HG02759 (cell line): ENCODE measurements around the gene RASA4B.
"Not testable (repeated sequence)": the region's sequence is repeated elsewhere in the genome, so short reads cannot be mapped to it uniquely, and the experiment has no call there.

Experiments used
- ATAC-seq: cut with Tn5 transposase; IDR thresholded peaks from one replicate; pipeline ENCODE4 v1.9.1; 2021; ENCODE audit warnings: mild to moderate bottlenecking, moderate library complexity; ENCODE audit not compliant: unreplicated experiment

The RASA4B gene

DNA sequence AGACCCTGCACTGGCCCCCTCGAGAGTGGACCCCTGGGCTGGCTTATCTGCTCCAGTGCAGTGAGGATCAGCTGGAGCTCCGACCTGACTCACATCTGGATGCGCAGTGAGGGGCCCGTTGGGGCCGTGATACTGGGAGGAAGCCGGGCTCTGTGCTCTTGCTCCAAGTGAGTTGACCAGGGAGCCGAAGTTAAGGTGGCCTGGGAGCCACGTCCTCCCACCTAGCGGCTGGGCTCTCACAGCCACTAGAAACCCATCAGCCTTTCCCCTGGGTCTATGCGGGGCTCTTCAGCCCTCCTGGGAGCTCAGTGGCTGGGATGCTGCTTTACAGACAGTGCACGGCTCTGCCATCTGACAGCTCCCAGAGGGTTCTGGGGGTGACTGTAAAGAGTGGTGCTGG is 62.0 kb downstream of the RASA4B start:
- no peak for ATAC-seq

DNA sequence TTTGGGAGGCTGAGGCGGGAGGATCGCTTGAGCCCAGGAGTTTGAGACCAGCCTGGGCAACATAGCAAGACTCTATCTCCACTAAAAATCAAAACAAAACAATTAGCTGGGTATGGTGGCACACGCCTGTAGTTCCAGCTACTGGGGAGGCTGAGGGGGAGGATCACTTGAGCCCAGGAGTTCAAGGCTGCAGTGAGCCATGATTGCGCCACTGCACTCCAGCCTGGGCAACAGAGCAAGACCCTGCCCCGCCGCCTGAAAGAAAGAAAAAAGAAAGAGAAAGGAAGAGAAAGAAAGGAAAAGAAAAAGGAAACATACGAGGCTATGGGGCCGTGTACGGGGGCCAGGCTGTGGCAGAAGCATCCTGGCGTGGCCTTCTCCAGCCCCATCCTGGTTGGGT is 62.6 kb downstream of the RASA4B start:
- ATAC-seq = not testable (repeated sequence)

DNA sequence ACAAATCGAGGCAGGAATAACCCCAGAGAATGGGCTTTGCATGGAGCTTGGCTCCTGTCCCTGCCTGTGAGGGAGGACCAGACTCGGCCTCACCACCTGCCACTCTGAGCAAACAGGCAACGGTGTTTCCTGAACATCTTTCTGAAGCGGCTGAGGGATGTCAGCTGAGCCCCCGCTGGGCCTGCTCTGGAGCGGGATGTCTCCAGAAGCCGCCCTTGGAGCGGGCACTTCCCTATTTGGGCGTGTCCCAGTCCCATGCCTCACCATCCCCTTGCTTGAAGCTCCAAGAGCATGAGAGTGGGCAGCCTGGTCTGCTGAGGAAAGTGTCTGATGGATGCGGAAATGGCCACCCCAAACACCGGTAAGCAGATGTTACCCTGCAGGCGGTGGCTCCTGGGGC is 63.1 kb downstream of the RASA4B start:
- no peak for ATAC-seq

DNA sequence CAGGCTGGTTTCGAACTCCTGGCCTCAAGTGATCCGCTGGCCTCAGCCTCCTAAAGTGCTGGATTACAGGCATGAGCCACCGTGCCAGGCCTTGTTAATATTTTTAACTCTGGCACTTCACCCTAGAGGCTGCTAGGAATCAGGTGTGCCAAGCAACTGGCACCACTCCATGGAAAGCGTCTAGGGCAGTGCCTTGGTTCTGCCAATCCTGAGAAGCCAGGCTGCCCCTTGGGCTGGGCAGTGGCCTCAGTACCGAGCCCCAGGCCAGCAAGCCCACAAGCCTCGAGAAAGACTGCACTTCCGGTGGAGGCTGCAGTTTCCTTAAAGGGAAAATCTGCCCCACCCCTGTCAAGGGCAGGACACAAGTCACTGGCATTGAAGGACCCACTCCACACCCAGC is 64.3 kb downstream of the RASA4B start:
- ATAC-seq = no peak

DNA sequence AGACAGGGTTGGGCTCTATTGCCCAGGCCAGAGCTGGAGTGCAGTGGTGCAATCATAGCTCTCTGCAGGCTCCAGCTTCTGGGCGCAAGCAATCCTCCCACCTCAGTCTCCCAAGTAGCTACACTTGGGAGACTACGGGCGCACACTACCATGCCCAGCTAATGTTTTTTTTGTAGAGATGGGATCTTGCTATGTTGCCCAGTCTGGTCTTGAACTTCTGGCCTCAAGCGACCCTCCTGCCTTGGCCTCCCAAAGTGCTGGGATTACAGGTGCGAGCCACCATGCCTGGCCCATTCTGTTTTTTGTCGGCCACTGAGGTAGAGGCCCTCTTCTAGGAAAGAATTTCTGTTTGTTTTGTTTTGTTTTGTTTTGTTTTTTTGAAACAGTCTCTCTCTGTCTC is 65.1 kb downstream of the RASA4B start:
- no peak for ATAC-seq

DNA sequence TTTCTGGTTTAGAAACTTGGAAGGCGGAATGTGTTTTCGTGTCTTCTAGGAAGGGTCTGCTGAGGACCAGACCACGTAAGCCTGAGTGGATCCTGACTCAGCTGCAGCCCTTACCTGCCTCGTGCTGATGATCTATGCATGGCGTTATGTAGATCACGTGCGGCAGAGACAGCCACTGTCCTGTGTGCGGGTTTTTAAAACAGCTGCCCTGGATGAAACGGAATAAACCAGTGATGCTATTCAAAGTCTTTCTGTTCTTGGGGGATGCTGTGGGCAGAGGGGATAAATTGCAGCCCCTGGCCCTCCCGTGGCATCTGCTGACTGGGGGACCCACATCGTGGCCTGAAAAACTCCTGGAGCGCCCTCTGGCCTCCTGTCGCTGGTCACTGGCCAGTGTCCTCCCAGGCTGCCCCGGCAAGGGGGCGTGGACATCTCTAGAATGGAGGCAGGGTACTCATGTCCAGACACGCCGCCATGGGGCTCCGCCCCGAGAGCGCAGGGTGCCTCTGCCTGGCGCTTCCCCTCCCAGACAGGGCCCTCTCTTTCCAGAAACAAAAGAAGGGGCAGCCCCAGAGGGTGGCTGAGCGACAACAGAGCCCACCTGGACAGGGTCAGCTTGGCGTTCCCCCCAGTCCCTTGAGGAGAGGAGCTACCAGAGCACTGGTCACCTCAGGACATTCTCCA is 66.1 kb downstream of the RASA4B start:
- ATAC-seq = no peak

DNA sequence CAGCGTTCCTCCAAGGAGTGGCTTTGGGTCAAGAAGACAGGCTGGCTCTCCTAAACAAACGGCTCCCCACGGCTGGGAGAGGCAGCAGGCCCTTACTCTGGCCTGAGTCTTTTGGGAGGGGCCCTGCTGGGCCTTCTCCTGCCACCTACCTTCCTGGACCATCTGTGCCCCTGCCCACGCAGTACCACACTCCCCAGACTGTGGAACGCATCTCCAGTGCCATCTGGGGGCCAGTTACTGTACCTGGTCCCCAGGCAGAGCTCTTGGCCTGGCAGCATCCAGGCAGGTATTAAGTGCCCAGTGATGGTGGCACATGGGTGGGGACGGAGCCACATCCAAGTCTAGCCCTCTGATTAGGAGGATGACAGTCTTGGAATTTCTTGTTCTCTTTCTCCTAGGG is 67.3 kb downstream of the RASA4B start:
- ATAC-seq = no peak

DNA sequence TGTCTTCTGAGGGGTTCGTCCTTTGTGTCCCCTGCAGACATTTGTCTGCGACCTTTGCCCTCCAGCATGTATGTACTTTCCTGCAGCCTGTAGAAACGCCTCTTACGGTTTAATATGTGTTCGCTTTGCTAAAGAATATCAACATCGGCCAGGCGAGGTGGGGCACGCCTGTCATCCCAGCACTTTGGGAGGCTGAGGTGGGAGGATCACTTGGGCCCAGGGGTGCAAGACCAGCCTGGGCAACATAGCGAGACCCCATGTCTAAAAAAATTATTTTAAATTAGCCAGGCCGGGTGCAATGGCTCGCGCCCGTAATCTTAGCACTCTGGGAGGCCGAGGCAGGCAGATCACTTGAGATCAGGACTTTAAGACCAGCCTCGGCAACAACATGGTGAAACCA is 68.4 kb downstream of the RASA4B start:
- ATAC-seq = no peak

DNA sequence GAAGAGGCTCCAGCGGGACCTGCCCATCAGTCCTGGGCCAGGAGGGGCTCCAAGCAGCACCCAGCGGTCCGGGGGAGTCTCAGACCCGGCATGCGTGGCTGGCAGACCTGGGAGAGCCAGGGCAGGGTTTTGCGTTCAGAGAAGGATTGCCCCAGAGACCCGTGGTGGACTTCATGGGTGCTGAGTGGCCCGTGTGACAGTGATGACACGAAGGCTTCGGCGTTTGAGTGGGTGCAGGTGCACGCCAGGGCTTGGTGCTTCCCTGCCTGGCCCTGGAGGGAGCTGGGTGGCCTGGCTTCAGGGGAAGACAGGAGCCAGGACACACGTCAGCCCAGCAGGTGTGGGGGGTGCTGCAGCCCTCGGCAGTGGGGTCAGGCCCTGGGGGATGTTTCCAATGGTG is 70.3 kb downstream of the RASA4B start:
- no peak for ATAC-seq

DNA sequence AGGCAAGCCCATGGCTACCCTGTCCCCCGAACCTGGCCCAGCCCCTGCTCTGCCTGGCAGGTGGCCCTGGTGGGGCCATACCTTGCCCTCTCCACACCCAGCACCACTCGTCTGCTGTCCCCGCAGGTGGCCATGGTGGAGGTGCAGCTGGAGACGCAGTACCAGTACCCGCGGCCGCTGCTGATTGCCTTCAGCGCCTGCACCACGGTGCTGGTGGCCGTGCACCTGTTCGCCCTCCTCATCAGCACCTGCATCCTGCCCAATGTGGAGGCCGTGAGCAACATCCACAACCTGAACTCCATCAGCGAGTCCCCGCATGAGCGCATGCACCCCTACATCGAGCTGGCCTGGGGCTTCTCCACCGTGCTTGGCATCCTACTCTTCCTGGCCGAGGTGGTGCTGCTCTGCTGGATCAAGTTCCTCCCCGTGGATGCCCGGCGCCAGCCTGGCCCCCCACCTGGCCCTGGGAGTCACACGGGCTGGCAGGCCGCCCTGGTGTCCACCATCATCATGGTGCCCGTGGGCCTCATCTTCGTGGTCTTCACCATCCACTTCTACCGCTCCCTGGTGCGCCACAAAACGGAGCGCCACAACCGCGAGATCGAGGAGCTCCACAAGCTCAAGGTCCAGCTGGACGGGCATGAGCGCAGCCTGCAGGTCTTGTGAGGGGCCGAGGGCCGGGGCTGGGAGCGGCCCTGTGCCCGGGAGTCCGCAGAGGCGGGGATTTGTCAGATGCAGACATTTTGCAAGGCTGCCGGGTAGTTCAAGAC is 71.0 kb downstream of the RASA4B start:
- ATAC-seq = no peak

DNA sequence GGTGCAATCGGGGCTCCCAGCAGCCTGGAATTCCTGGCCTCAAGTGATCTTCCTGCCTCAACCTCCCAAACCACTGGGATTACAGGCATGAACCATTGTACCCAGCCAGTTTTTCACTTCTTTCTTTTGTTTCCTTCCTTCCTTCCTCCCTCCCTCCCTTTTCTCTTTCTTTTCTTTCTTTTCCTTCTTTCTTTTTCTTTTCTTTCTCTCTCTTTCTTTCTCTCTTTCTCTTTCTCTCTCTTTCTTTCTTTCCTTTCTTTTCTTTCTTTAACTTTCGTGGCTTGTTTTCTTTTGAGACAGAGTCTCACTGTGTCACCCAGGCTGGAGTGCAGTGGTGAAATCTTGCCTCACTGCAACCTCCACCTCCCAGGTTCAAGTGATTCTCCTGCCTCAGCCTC is 71.9 kb downstream of the RASA4B start:
- no peak for ATAC-seq

DNA sequence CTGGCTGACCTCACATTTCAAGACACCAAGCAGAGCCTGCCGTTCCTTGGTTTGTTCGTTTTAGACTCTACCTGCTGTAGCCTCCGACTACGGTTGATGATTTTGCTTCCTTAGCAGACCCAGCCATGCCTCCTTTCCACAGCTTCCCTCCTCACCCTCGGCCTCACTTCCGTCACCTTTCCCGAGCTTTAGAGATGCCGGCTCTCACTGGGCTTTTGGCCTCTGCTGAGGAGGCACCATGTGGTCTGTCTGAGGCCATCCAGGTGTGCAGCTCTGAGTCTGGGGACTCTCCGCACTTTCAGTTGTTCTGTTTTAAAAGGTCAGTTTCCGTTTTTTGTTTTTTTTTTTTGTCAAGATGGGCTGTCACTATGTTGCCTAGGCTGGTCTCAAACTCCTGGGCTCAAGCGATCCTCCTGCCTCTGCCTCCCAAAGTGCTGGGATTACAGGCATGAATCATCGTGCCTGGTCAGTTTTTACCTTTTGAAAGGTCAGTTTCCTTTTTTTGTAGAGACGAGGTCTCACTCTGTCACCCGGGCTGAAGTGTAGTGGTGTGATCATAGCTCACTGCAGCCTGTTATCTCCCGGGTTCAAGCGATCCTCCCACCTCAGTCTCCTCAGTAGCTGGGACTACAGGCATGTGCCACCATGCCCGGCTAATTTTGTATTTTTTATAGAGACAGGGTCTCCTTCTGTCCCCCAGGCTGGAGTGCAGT is 72.5 kb downstream of the RASA4B start:
- peak; percentile 36 for ATAC-seq

DNA sequence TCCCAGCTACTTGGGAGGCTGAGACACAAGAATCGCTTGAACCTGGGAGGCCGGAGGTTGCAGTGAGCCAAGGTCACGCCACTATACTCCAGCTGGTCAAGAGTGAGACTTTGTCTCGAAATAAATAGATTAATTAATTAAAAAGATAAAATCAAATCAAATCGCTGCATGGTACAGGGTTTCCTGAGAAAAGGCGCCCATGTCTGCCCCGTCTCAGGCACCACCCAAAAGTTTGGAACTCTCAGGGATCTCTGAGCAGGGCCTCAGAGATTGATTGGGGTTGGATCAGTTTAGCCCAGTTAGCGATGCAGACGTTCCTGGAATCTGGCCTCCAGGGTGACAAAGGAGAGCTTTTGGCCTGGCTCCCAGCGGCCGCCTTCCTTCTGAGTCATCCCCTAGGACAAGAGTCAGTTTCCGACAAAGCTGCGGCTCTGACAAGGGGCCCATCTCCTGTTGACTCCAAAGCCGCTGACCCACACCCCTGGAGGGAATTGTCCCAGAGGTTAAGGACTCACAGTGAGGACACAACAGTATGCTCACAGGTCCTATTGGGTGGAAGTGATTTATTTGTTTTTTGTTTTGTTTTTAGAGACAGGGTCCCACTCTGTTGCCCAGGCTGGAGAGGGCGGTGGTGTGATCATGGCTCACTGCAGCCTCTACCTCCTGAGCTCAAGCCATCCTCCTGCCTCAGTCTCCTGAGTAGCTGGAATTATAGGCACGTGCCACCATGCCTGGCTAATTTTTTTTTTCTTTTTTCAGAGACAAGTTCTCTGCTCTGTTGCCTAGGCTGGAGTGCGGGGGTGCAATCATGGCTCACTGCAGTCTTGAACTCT is 77.4 kb downstream of the RASA4B start:
- ATAC-seq = no peak

DNA sequence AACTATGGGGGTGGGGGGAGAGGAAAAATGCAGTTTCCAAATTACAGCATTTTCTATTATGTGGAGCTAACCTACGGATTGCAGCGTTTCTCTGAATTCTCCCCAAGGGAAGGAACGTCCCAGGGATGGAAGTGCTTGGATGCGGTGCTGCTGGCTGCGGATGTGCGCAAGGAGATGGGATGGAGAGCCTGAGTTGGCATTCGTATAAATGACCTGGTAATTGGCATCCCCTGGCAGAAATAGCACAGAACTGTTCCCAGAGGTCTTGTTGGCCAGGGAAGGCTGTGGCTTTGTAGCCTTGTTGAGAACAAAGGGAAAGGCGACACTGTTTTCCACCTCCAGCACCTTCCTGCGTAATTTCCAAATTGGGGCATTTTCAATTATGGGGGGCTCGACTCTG is 81.5 kb downstream of the RASA4B start:
- no peak for ATAC-seq

DNA sequence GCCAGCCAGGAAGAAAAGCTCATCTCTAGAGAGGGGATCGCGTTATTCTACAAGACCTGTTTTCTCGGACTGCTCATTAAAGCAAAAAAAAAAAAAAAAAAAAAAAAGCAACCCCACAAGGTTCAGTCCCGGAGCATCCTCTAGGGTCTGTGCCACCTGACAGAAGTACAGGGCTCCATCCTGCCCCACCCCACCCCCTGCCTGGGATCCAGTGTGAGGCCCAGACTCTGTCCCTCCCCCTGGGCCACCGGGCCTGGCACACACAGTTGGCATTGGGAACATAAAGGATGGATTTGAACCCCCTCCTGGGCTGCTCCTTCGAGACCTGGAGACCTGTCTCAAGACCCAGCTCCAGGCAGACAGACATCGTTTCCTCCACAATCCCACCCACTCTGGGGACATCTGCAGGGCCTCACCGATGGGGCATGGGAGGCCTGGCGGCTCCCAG is 83.5 kb downstream of the RASA4B start:
- ATAC-seq = no peak

DNA sequence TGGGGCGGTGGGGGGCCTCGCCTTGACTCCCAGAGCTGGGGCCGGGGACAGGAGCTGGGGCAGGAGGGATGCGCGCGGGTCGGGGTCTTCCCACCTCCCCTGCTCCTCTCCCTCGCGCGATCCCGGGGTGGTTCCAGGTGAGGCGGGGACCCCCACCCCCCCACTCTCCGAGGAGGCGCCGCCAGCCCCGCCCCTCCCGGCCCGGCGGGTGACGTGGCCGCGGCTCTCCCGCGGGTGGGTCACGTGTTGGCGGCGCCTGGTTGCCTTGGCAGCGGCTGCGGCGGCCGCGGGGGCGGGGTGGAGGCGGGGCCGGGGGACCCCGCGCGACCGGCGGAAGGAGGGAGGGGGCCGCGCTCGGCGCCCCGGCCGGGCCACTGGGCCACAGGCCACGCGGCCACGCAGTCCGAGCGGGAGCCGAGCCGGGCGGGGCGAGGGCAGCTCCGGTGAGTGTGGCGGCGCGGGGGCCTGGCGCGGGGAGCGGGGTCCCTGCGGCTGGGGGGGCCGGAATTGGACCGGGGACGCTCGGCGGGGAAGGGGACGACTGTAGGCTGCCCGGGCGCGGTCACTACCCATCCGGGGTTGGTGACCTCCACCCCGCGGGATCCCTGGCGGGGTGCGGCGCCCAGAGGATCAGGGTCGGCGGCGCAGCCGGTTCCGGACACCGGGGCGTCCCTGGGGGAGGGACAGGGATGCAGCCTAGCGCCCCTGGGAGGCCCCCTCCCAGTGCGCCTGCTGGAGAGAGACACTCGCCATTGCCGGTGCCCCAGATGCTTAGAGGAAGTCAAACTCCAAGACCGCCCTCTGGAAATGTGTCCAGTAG is 84.1 kb downstream of the RASA4B start, which contains the start of gene ORAI2:
Gene ORAI2 (plus strand): TSS at position 357 of the 820 bp plus-strand sequence. CDS start 5,382 bp downstream, outside the sequence.
- ATAC-seq = peak; percentile 72
